HepG2 (cell line): ENCODE results near the gene AANAT.

Source experiments
- CENPX ChIP-seq: sonication (generic); formaldehyde crosslinking; IDR thresholded peaks from 2 replicates; pipeline ENCODE4 v1.9.0; 2021; ENCODE audit warnings: mild to moderate bottlenecking, missing genetic modification reagents, moderate library complexity
- CHD2 ChIP-seq: IDR thresholded peaks from 2 replicates; pipeline ENCODE4 v1.6.1; 2011; ENCODE audit warnings: low read depth, low read length, improper control_type of control experiment
- DDIT3 ChIP-seq: sonication (generic); formaldehyde crosslinking; IDR thresholded peaks from 2 replicates; pipeline ENCODE4 v1.4.0; 2020; ENCODE audit warnings: mild to moderate bottlenecking, missing genetic modification reagents
- EP300 ChIP-seq, 3 experiments: sonication (generic) in 1 of 3; formaldehyde crosslinking in 1 of 3; IDR thresholded peaks; 2 replicates each; pipeline versions ENCODE4 v1.5.1 to v1.6.1; 2011 to 2020; ENCODE audit warnings: low read depth in 2 of 3, low read length in 2 of 3, borderline replicate concordance in 1 of 3, improper control_type of control experiment in 1 of 3, mild to moderate bottlenecking in 1 of 3, missing genetic modification reagents in 1 of 3, moderate library complexity in 1 of 3
- HNRNPK ChIP-seq: fragments of 200-400 bp; formaldehyde crosslinking; IDR thresholded peaks from 2 replicates; pipeline ENCODE4 v1.6.1; 2018; ENCODE audit warnings: low read length, low read depth, moderate library complexity, mild to moderate bottlenecking; ENCODE audit not compliant: poor library complexity, severe bottlenecking
- MXD4 ChIP-seq: IDR thresholded peaks from 2 replicates; pipeline ENCODE4 v1.6.1; 2016; ENCODE audit warnings: mild to moderate bottlenecking, missing biosample characterization, missing genetic modification reagents
- WIZ ChIP-seq: sonication (generic); formaldehyde crosslinking; IDR thresholded peaks from 2 replicates; pipeline ENCODE4 v1.5.1; 2020; ENCODE audit warnings: mild to moderate bottlenecking, missing genetic modification reagents
- YY1 ChIP-seq: IDR thresholded peaks from 2 replicates; pipeline ENCODE4 v1.6.1; 2011; ENCODE audit warnings: low read length, low read depth, moderate library complexity, mild to moderate bottlenecking; ENCODE audit not compliant: insufficient read depth, insufficient replicate concordance
- ZBTB33 ChIP-seq: sonication (generic); formaldehyde crosslinking; IDR thresholded peaks from 2 replicates; pipeline ENCODE4 v1.4.0; 2020; ENCODE audit warnings: missing genetic modification reagents
- ZFX ChIP-seq: sonication (generic); formaldehyde crosslinking; IDR thresholded peaks from 2 replicates; pipeline ENCODE4 v1.4.0; 2020; ENCODE audit warnings: mild to moderate bottlenecking, low read depth, missing genetic modification reagents, moderate library complexity
- ZNF24 ChIP-seq: fragments of 450-650 bp; IDR thresholded peaks from 2 replicates; pipeline ENCODE4 v1.6.1; 2017; ENCODE audit warnings: antibody characterized with exemption, mild to moderate bottlenecking
- ZNF292 ChIP-seq: sonication (generic); formaldehyde crosslinking; IDR thresholded peaks from 2 replicates; pipeline ENCODE4 v1.8.1; 2022; ENCODE audit warnings: mild to moderate bottlenecking, low read depth, missing genetic modification reagents, borderline replicate concordance
- TF ChIP-seq, protein P1 (sequence below): sonication (generic); formaldehyde crosslinking; IDR thresholded peaks from 2 replicates; pipeline ENCODE4 v1.4.0; 2020; ENCODE audit warnings: missing genetic modification reagents, borderline replicate concordance
- TF ChIP-seq, protein P2 (sequence below): sonication (generic); formaldehyde crosslinking; IDR thresholded peaks from 2 replicates; pipeline ENCODE4 v1.5.0; 2020; ENCODE audit warnings: mild to moderate bottlenecking, missing genetic modification reagents, moderate library complexity

- no peak for TF ChIP-seq ZNF24
- TF ChIP-seq WIZ (CRISPR knock-in tag), result no peak
- no peak for TF ChIP-seq CENPX (CRISPR knock-in tag)
- TF ChIP-seq MXD4 (CRISPR knock-in tag), result no peak
- no peak for TF ChIP-seq HNRNPK
- TF ChIP-seq, protein P1, sequence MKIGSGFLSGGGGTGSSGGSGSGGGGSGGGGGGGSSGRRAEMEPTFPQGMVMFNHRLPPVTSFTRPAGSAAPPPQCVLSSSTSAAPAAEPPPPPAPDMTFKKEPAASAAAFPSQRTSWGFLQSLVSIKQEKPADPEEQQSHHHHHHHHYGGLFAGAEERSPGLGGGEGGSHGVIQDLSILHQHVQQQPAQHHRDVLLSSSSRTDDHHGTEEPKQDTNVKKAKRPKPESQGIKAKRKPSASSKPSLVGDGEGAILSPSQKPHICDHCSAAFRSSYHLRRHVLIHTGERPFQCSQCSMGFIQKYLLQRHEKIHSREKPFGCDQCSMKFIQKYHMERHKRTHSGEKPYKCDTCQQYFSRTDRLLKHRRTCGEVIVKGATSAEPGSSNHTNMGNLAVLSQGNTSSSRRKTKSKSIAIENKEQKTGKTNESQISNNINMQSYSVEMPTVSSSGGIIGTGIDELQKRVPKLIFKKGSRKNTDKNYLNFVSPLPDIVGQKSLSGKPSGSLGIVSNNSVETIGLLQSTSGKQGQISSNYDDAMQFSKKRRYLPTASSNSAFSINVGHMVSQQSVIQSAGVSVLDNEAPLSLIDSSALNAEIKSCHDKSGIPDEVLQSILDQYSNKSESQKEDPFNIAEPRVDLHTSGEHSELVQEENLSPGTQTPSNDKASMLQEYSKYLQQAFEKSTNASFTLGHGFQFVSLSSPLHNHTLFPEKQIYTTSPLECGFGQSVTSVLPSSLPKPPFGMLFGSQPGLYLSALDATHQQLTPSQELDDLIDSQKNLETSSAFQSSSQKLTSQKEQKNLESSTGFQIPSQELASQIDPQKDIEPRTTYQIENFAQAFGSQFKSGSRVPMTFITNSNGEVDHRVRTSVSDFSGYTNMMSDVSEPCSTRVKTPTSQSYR, result no peak
- no peak for TF ChIP-seq EP300 (IDR thresholded peaks at IDR 0.05; ENCODE audit: low read depth in 2 of 2, low read length in 2 of 2)
- no peak for TF ChIP-seq EP300 (CRISPR knock-in tag; IDR thresholded peaks at IDR 0.05; ENCODE audit: borderline replicate concordance)
- TF ChIP-seq, protein P2, sequence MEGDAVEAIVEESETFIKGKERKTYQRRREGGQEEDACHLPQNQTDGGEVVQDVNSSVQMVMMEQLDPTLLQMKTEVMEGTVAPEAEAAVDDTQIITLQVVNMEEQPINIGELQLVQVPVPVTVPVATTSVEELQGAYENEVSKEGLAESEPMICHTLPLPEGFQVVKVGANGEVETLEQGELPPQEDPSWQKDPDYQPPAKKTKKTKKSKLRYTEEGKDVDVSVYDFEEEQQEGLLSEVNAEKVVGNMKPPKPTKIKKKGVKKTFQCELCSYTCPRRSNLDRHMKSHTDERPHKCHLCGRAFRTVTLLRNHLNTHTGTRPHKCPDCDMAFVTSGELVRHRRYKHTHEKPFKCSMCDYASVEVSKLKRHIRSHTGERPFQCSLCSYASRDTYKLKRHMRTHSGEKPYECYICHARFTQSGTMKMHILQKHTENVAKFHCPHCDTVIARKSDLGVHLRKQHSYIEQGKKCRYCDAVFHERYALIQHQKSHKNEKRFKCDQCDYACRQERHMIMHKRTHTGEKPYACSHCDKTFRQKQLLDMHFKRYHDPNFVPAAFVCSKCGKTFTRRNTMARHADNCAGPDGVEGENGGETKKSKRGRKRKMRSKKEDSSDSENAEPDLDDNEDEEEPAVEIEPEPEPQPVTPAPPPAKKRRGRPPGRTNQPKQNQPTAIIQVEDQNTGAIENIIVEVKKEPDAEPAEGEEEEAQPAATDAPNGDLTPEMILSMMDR (CRISPR knock-in tag), result peak; percentile 86
- TF ChIP-seq DDIT3 (CRISPR knock-in tag), result no peak
- no peak for TF ChIP-seq ZNF292 (CRISPR knock-in tag)
- TF ChIP-seq YY1, result no peak
- TF ChIP-seq CHD2, result no peak
- peak; percentile 60; the same call in 1 of the 2 replicates for TF ChIP-seq ZFX
- TF ChIP-seq ZBTB33 (CRISPR knock-in tag), result no peak
Measured at GRCh38 chr17:76458580-76459490, 8.6 kb upstream of the AANAT start.
